Ovary (tissue), 3 donors: ENCODE data around the gene ERMP1.

ENCODE experiments used
- EP300 ChIP-seq: sonication (generic); formaldehyde crosslinking; IDR thresholded peaks from one replicate; pipeline ENCODE4 v1.6.1; 2017; ENCODE audit warnings: antibody characterized with exemption
- POLR2A ChIP-seq: fragments of 450-650 bp; IDR thresholded peaks from one replicate; pipeline ENCODE4 v1.6.1; 2017; ENCODE audit warnings: antibody characterized with exemption, mild to moderate bottlenecking, moderate library complexity
- TF ChIP-seq, protein P1 (sequence below), 3 donors: fragments of 450-650 bp in 2 of 3; fragments of 200-600 bp in 1 of 3; IDR thresholded peaks; one replicate each; pipeline versions ENCODE4 v1.5.1 to v1.8.0; 2016 to 2022; ENCODE audit warnings: antibody characterized with exemption in 3 of 3, mild to moderate bottlenecking in 1 of 3
- donor health status: DM: no; HTN: no; CAD: no.

GRCh38 chr9:5798581-5798980, 34.3 kb downstream of the ERMP1 start:
- no peak for TF ChIP-seq EP300
- TF ChIP-seq POLR2A, result no peak
- TF ChIP-seq, protein P1, sequence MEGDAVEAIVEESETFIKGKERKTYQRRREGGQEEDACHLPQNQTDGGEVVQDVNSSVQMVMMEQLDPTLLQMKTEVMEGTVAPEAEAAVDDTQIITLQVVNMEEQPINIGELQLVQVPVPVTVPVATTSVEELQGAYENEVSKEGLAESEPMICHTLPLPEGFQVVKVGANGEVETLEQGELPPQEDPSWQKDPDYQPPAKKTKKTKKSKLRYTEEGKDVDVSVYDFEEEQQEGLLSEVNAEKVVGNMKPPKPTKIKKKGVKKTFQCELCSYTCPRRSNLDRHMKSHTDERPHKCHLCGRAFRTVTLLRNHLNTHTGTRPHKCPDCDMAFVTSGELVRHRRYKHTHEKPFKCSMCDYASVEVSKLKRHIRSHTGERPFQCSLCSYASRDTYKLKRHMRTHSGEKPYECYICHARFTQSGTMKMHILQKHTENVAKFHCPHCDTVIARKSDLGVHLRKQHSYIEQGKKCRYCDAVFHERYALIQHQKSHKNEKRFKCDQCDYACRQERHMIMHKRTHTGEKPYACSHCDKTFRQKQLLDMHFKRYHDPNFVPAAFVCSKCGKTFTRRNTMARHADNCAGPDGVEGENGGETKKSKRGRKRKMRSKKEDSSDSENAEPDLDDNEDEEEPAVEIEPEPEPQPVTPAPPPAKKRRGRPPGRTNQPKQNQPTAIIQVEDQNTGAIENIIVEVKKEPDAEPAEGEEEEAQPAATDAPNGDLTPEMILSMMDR (IDR thresholded peaks at IDR 0.05), result no peak
